ENCODE results near the gene MRPS35.
A peak's percentile ranks its signal among the peaks of the same experiment; 100 is the strongest.

Gene MRPS35

GRCh38 chr12:27710592-27711316 is at the start of gene MRPS35:
Gene MRPS35, plus strand, starts transcription at chr12:27710832. Its CDS starts 12 bp downstream, at chr12:27710844.
- peak; percentile 77 to 85 (median 79) for DNase-seq (ENCODE audit: low read depth in 2 of 3, low spot score in 2 of 3)

- DNase-seq (ENCODE audit: low read depth in 2 of 3, low spot score in 2 of 3) = no peak
Measured at GRCh38 chr12:27665704-27666103, 44.9 kb upstream of the MRPS35 start.

GRCh38 chr12:27666510-27666909 is 44.1 kb upstream of the MRPS35 start:
- no peak for DNase-seq (ENCODE audit: low read depth in 2 of 3, low spot score in 2 of 3)

GRCh38 chr12:27667540-27667939 is 43.1 kb upstream of the MRPS35 start:
- DNase-seq (ENCODE audit: low read depth in 2 of 3, low spot score in 2 of 3) = no peak

- no peak for DNase-seq (ENCODE audit: low read depth in 2 of 3, low spot score in 2 of 3)
Measured at GRCh38 chr12:27672051-27672450, 38.6 kb upstream of the MRPS35 start.

- no peak for DNase-seq (ENCODE audit: low read depth in 2 of 3, low spot score in 2 of 3)
Measured at GRCh38 chr12:27672643-27673042, 38.0 kb upstream of the MRPS35 start.

- no peak for DNase-seq (ENCODE audit: low read depth in 2 of 3, low spot score in 2 of 3)
Measured at GRCh38 chr12:27673101-27673718, 37.4 kb upstream of the MRPS35 start.

- DNase-seq (ENCODE audit: low read depth in 2 of 3, low spot score in 2 of 3) = no peak
Measured at GRCh38 chr12:27674989-27675388, 35.6 kb upstream of the MRPS35 start.

- DNase-seq (ENCODE audit: low read depth in 2 of 3, low spot score in 2 of 3) = no peak
Measured at GRCh38 chr12:27680619-27681018, 30.0 kb upstream of the MRPS35 start.

- no peak for DNase-seq (ENCODE audit: low read depth in 2 of 3, low spot score in 2 of 3)
Measured at GRCh38 chr12:27682534-27682933, 28.1 kb upstream of the MRPS35 start.

GRCh38 chr12:27685274-27685673 is 25.4 kb upstream of the MRPS35 start:
- no peak for DNase-seq (ENCODE audit: low read depth in 2 of 3, low spot score in 2 of 3)

GRCh38 chr12:27686147-27686546 is 24.5 kb upstream of the MRPS35 start:
- DNase-seq (ENCODE audit: low read depth in 2 of 3, low spot score in 2 of 3) = no peak

GRCh38 chr12:27688671-27689070 is 22.0 kb upstream of the MRPS35 start:
- no peak for DNase-seq (ENCODE audit: low read depth in 2 of 3, low spot score in 2 of 3)

- no peak for DNase-seq (ENCODE audit: low read depth in 2 of 3, low spot score in 2 of 3)
Measured at GRCh38 chr12:27689558-27690180, 21.0 kb upstream of the MRPS35 start.

- no peak for DNase-seq (ENCODE audit: low read depth in 2 of 3, low spot score in 2 of 3)
Measured at GRCh38 chr12:27693403-27693802, 17.2 kb upstream of the MRPS35 start.

GRCh38 chr12:27695556-27696292 is 14.9 kb upstream of the MRPS35 start:
- no peak for DNase-seq (ENCODE audit: low read depth in 2 of 3, low spot score in 2 of 3)

- no peak for DNase-seq (ENCODE audit: low read depth in 2 of 3, low spot score in 2 of 3)
Measured at GRCh38 chr12:27696293-27696652, 14.4 kb upstream of the MRPS35 start, which contains the start of gene REP15. Gene REP15, plus strand, starts transcription at chr12:27696447. Its CDS starts 116 bp downstream, at chr12:27696563.

GRCh38 chr12:27696864-27697564 is 13.6 kb upstream of the MRPS35 start:
- DNase-seq (ENCODE audit: low read depth in 2 of 3, low spot score in 2 of 3) = no peak

GRCh38 chr12:27703720-27704452 is 6.7 kb upstream of the MRPS35 start:
- DNase-seq (ENCODE audit: low read depth in 2 of 3, low spot score in 2 of 3) = peak; percentile 16 to 20 (median 18)

GRCh38 chr12:27705263-27705662 is 5.4 kb upstream of the MRPS35 start:
- no peak for DNase-seq (ENCODE audit: low read depth in 2 of 3, low spot score in 2 of 3)

Measured in activated CD8-positive, alpha-beta memory T cell treated with anti-CD3 and anti-CD28 coated beads for 48 hours (primary cell).